ENCODE measurements around the gene KCNQ4. TPM values are rescaled to one million over a fixed set of nuclear protein-coding genes. Genes with fewer than 3 reads are reported as not detected.

Gene KCNQ4
- total and polyA plus RNA-seq, 2 of the 13 experiments (the other 11 are each of a cell fraction or from before 2014, with no cell fraction given) = 0.02 to 0.09 TPM

- no peak for TF ChIP-seq RBAK (CRISPR knock-in tag; IDR thresholded peaks at IDR 0.05)
- peak; percentile 72; the same call in 1 of the 2 replicates for TF ChIP-seq CEBPB (IDR thresholded peaks at IDR 0.05; ENCODE audit: borderline replicate concordance, low read depth, low read length)
- TF ChIP-seq FOXP1 (IDR thresholded peaks at IDR 0.05) = no peak
- peak; percentile 29; the same call in 1 of the 2 replicates for TF ChIP-seq FOXP1 (CRISPR knock-in tag; IDR thresholded peaks at IDR 0.05)
- peak; percentile 59; the same call in 1 of the 2 replicates for TF ChIP-seq ZNF12 (CRISPR knock-in tag; IDR thresholded peaks at IDR 0.05)
- TF ChIP-seq HMGXB3 (CRISPR knock-in tag; IDR thresholded peaks at IDR 0.05; ENCODE audit: borderline replicate concordance) = 0 out of 2 replicates have a peak, but pooled peaks have one; percentile 34
- no peak for TF ChIP-seq LBX2 (CRISPR knock-in tag; IDR thresholded peaks at IDR 0.05; ENCODE audit: borderline replicate concordance)
- no peak for TF ChIP-seq ZNF543 (CRISPR knock-in tag; IDR thresholded peaks at IDR 0.05)
- no peak for TF ChIP-seq ZNF383 (CRISPR knock-in tag; IDR thresholded peaks at IDR 0.05; ENCODE audit: borderline replicate concordance)
- no peak for TF ChIP-seq SOX13 (IDR thresholded peaks at IDR 0.05)
- peak in 1 of 2 experiments; percentile 74; a peak in 1 of 4 replicates for TF ChIP-seq SOX13 (CRISPR knock-in tag; conservative IDR thresholded peaks at IDR 0.05 in 1 of 2, IDR thresholded peaks at IDR 0.05 in 1 of 2)
- TF ChIP-seq HMGXB4 (CRISPR knock-in tag; IDR thresholded peaks at IDR 0.05; ENCODE audit: borderline replicate concordance in 1 of 2, low read depth in 1 of 2) = no peak
- no peak for TF ChIP-seq RERE (CRISPR knock-in tag; IDR thresholded peaks at IDR 0.05; ENCODE audit: low read depth)
- no peak for TF ChIP-seq ZNF256 (CRISPR knock-in tag; conservative IDR thresholded peaks at IDR 0.05)
These were observed 84.6 kb downstream of the KCNQ4 start (continued) for GRCh38 chr1:40868051-40868723.

Measured in HepG2 (cell line).